ENCODE data around the gene FLRT3. TPM values are rescaled to one million over a fixed set of nuclear protein-coding genes. Genes with fewer than 3 reads are reported as not detected.

Gene FLRT3
- polyA plus RNA-seq, 1 donor (not counting 4 experiments of a cell fraction or from before 2014, with no cell fraction given), result 91.7 TPM

GRCh38 chr20:14288341-14289330 is 48.8 kb downstream of the FLRT3 start:
- H3K4me2 ChIP-seq (ENCODE audit: control insufficient read depth, extremely low read depth, insufficient read depth, low read depth, low read length), result peak overlapping the region; percentile 79
- H3K27ac ChIP-seq (ENCODE audit: control insufficient read depth, insufficient read depth, low read length), result peak overlapping the region; percentile 100
- H3K9ac ChIP-seq (ENCODE audit: control insufficient read depth, extremely low read depth, insufficient read depth, low read length), result peak overlapping the region; percentile 86
- no peaks in the 10 kb centered on the region for H3K9me3 ChIP-seq (ENCODE audit: control insufficient read depth, low read depth, low read length)
- H2AFZ ChIP-seq (ENCODE audit: control insufficient read depth, low read length), result peak overlapping the region; percentile 54
- no peaks in the 10 kb centered on the region for H3K79me2 ChIP-seq (ENCODE audit: control insufficient read depth, insufficient read depth, low read length)
- dilution Hi-C loops (cut with MboI; ENCODE audit: extremely low pct_ligation_motif_present, low sequenced_read_pairs), result no loop called here
- TF ChIP-seq CTCF (optimal IDR thresholded peaks at IDR 0.05 in 1 of 3, IDR thresholded peaks at IDR 0.05 in 1 of 3, conservative IDR thresholded peaks at IDR 0.05 in 1 of 3; ENCODE audit: extremely low read depth in 1 of 3, insufficient read depth in 2 of 3, low read length in 3 of 3) (no peak), EZH2 (IDR thresholded peaks at IDR 0.05; ENCODE audit: low read length) (no peak)
- H3K9me1 ChIP-seq (ENCODE audit: control insufficient read depth, extremely low read depth, insufficient read depth, low read length), result no peaks in the 10 kb centered on the region
- peak; percentile 96 for DNase-seq (ENCODE audit: low read depth, low spot score)
- no peaks in the 10 kb centered on the region for H4K20me1 ChIP-seq (ENCODE audit: control insufficient read depth, extremely low read depth, insufficient read depth, low read length)
- no peaks in the 10 kb centered on the region for H3K27me3 ChIP-seq (ENCODE audit: control insufficient read depth, extremely low read depth, insufficient read depth, low read length)
- H3K4me1 ChIP-seq (ENCODE audit: control insufficient read depth, extremely low read depth, insufficient read depth, low read length), result peaks cover 47% of the 10 kb centered on the region
- peak; percentile 99 for FAIRE-seq
- peak overlapping the region in 2 of 3 experiments; percentile 15 to 49 for H3K4me3 ChIP-seq (ENCODE audit: control insufficient read depth in 2 of 3, extremely low read depth in 1 of 3, insufficient read depth in 2 of 3, low read depth in 1 of 3, low read length in 3 of 3)
- H3K36me3 ChIP-seq (ENCODE audit: control insufficient read depth in 2 of 2, extremely low read depth in 1 of 2, insufficient read depth in 2 of 2, low read length in 2 of 2), result no peaks in the 10 kb centered on the region

- peak overlapping the region; percentile 53 for H3K27ac ChIP-seq (ENCODE audit: control insufficient read depth, insufficient read depth, low read length)
- H2AFZ ChIP-seq (ENCODE audit: control insufficient read depth, low read length), result peak overlapping the region; percentile 7
- H3K4me3 ChIP-seq (ENCODE audit: control insufficient read depth in 2 of 3, extremely low read depth in 1 of 3, insufficient read depth in 2 of 3, low read depth in 1 of 3, low read length in 3 of 3), result no peak overlapping the region
- peak overlapping the region; percentile 18 for H3K9ac ChIP-seq (ENCODE audit: control insufficient read depth, extremely low read depth, insufficient read depth, low read length)
- no peak for DNase-seq (ENCODE audit: low read depth, low spot score)
- no peaks in the 10 kb centered on the region for H3K36me3 ChIP-seq (ENCODE audit: control insufficient read depth in 2 of 2, extremely low read depth in 1 of 2, insufficient read depth in 2 of 2, low read length in 2 of 2)
- peaks cover 41% of the 10 kb centered on the region for H3K4me1 ChIP-seq (ENCODE audit: control insufficient read depth, extremely low read depth, insufficient read depth, low read length)
- H3K79me2 ChIP-seq (ENCODE audit: control insufficient read depth, insufficient read depth, low read length), result no peaks in the 10 kb centered on the region
- H3K9me1 ChIP-seq (ENCODE audit: control insufficient read depth, extremely low read depth, insufficient read depth, low read length), result no peaks in the 10 kb centered on the region
- no peak for TF ChIP-seq CTCF (optimal IDR thresholded peaks at IDR 0.05 in 1 of 3, IDR thresholded peaks at IDR 0.05 in 1 of 3, conservative IDR thresholded peaks at IDR 0.05 in 1 of 3; ENCODE audit: extremely low read depth in 1 of 3, insufficient read depth in 2 of 3, low read length in 3 of 3)
- no peak for TF ChIP-seq EZH2 (IDR thresholded peaks at IDR 0.05; ENCODE audit: low read length)
- no peaks in the 10 kb centered on the region for H3K27me3 ChIP-seq (ENCODE audit: control insufficient read depth, extremely low read depth, insufficient read depth, low read length)
- H3K4me2 ChIP-seq (ENCODE audit: control insufficient read depth, extremely low read depth, insufficient read depth, low read depth, low read length), result peak overlapping the region; percentile 55
- peaks cover 2% of the 10 kb centered on the region for H3K9me3 ChIP-seq (ENCODE audit: control insufficient read depth, low read depth, low read length)
- no peaks in the 10 kb centered on the region for H4K20me1 ChIP-seq (ENCODE audit: control insufficient read depth, extremely low read depth, insufficient read depth, low read length)
- FAIRE-seq, result peak; percentile 55
- dilution Hi-C loops (cut with MboI; ENCODE audit: extremely low pct_ligation_motif_present, low sequenced_read_pairs), result no loop called here
Measured at GRCh38 chr20:14284443-14284842, 53.0 kb downstream of the FLRT3 start.

Measured in keratinocyte (primary cell).